LNCAP (cell line): ENCODE data around the gene GRAP2.

ENCODE experiments used
- CTCF ChIP-seq: fragments of 450-650 bp; IDR thresholded peaks from 2 replicates; pipeline ENCODE4 v1.5.1; 2017; ENCODE audit warnings: mild to moderate bottlenecking

GRAP2 gene

GRCh38 chr22:39932166-39932565, 31.3 kb downstream of the GRAP2 start:
- TF ChIP-seq CTCF = no peak

GRCh38 chr22:39932918-39933649, 32.2 kb downstream of the GRAP2 start:
- peak; percentile 47 for TF ChIP-seq CTCF

GRCh38 chr22:39933741-39934140, 32.9 kb downstream of the GRAP2 start:
- no peak for TF ChIP-seq CTCF

- no peak for TF ChIP-seq CTCF
Observed at GRCh38 chr22:39935116-39935515, 34.2 kb downstream of the GRAP2 start.

GRCh38 chr22:39935612-39936011, 34.7 kb downstream of the GRAP2 start:
- no peak for TF ChIP-seq CTCF

- TF ChIP-seq CTCF = no peak
Observed at GRCh38 chr22:39936523-39937145, 35.8 kb downstream of the GRAP2 start.

- TF ChIP-seq CTCF = no peak
Observed at GRCh38 chr22:39937906-39938305, 37.0 kb downstream of the GRAP2 start.
